NCI-H128 (cell line): ENCODE measurements around the gene OR7G3.

Source experiments
- DNase-seq: peaks from one replicate; lab custom pipeline; 2025; ENCODE audit not compliant: unreplicated experiment; lab: John Stamatoyannopoulos, UW

OR7G3 gene

DNA sequence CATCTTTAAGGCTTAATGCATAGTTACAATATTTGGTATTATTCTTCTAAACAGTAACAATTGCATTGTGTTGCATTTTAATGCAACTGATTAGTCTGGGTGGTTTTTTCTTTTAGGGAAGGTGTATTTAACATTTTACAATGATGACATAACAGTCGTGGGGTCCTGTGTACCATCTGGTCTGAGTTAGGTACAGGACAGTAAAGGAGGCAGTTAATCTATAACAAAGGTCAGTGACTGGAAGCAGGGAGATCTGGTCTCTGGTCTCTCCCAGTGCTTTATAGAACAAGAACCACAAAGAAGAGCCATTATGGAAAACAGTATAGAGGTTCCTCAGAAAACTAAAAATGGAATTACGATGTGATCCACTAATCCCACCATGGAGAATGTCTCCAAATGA, 16.8 kb downstream of the OR7G3 start:
- no peak for DNase-seq

DNA sequence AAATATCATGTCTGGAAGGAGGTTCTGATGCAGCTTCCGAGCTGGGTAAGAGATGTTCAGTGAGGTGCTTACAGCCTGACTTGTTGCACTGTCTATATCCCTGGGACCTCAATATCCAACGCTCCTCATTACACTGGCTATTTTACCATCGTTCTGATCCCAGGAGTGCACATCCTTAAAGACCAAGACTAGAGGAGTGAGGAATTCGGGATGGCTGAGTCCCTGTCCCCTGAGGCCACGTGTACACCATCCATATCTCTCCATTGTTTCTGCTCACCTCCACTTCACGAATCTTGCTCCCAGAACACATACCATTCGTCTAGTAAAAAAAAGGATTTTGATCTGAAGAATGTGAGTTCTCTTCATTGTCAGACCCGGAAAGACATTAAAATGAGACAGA, 19.4 kb downstream of the OR7G3 start, which contains the start of gene OR7G2:
OR7G2 (minus strand) TSS at position 101 of the 400 bp plus-strand sequence. CDS start 4,232 bp downstream, outside the sequence.
- no peak for DNase-seq

DNA sequence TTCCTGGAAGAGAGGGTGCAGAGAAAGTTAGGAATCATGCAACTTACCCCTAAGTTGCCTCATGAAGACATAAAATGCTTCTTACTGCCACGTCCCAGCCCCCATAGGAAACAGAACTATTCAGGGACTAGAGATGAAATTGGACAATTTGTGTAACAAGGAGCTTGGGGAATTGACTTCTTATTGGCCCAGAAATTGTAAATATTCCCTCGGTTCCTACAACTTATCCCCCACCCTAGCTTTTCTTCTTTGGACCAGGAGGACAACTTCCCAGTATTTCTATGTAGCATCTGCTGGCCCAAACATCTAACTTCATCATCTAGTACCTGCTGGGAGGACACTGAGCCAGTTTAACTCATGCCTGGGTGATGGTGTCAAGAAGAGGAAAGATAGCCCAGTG, 40.0 kb downstream of the OR7G3 start, which contains the start of gene OR1M1:
OR1M1 (plus strand) TSS at position 301 of the 400 bp plus-strand sequence. CDS start 6,184 bp downstream, outside the sequence.
- DNase-seq = no peak

DNA sequence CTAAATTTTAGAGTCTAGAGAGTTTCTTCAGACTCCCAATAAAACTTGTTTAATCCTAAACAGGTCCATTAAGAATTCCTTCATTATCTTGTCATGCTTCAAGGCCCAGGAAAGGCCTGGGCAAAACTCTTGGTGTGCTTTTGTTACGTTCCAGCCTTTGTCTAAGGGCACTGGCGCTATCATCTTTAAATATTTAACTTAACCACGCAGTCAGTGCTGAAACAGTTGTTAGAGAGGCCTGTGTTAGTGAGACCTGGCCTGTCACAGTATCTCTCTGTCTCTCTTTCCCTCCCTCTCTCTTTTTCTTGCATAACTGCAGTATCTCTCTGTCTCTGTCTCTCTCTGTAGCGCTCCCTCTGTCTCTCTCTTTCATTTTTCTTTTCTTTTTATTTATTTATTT, 48.1 kb downstream of the OR7G3 start:
- no peak for DNase-seq

DNA sequence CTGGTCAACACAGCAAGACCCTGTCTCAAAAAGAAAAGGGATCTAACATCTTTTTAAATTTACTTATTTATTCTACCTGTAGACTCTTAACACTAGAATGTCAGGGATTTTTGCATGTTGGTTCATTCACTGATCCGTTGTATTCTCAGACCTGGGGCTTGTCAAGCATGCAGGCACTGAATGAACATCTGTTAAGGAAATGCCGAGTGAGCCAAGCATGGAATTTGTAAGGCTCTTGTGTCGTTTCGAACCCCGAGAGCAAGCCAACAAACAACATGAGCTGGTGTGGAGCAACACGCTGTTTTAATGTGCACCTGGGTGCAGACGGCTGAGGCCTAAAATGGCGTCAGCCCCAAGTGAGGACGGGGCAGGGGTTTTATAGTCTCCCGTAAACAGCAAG, 49.8 kb downstream of the OR7G3 start:
- no peak for DNase-seq
